Stimulated activated CD8-positive, alpha-beta memory T cell treated with anti-CD3 and anti-CD28 coated beads, Interleukin-15, amount 100 ng/mL, for 1 hour (primary cell): ENCODE results near the gene ZNF263.
"Not testable (repeated sequence)": the region's sequence is repeated elsewhere in the genome, so short reads cannot be mapped to it uniquely, and the experiment has no call there.

Experiments used
- DNase-seq: peaks from one replicate; pipeline ENCODE4 v3.0.0-alpha.2; 2020; ENCODE audit warnings: low read depth

Gene ZNF263

DNA sequence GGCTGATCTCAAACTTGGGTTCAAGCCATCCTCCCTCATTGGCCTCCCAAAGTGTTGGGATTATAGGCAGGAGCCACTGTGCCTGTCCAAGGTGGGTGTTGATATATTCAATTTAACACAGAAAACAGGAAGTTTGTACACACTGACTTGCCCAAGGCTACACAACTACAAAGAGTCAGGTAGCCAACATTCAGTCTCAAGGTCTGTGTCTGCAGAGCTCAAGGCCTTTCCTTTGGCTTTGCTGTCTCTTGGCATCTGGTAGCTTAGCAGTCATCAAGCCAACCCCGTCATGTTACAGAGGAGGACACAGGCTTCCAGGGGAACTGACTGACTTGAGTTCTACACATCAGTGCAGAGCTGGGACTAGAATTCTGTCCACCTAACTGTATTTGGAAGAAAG is 15.0 kb upstream of the ZNF263 start:
- DNase-seq = no peak

DNA sequence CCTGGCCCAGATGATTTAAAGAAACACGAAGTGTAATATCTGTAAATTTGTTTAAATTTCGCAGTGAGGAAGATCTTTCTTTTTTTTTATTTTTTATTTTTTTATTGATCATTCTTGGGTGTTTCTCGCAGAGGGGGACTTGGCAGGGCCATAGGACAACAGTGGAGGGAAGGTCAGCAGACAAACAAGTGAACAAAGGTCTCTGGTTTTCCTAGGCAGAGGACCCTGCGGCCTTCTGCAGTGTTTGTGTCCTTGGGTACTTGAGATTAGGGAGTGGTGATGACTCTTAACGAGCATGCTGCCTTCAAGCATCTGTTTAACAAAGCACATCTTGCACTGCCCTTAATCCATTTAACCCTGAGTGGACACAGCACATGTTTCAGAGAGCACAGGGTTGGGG is 12.6 kb upstream of the ZNF263 start:
- DNase-seq = not testable (repeated sequence)

DNA sequence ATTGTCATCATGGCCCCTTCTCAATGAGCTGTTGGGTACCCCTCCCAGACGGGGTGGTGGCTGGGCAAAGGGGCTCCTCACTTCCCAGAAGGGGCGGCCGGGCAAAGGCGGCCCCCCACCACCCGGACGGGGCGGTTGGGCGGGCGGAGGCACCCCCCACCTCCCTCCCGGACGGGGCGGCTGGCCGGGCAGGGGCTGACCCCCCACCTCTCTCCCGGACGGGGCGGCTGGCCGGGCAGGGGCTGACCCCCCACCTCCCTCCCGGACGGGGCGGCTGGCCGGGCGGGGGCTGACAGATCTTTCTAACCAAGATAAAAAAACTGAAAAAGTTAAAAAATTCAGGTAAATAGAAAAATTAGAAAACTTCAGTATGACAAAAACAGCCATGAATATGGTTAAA is 12.0 kb upstream of the ZNF263 start:
- not testable (repeated sequence) for DNase-seq

DNA sequence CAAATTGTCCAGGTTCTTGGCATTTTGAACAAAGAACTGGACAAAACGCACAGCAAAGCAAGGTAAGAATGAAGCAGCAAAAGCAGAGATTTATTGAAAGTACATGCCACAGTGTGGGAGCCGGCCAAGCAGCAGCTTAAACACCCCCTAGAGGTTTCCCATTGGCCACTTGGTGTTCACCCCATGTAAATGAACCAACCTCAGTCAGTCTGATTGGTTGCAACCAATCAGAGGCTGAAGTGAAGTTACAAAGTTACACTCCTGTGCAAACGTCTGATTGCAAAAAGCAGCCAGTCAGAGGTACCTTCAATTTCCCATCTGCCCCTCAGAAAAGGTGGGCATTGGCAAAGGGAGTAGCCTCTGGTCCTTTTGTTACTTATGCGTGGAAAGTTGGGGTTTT is 8.8 kb upstream of the ZNF263 start:
- DNase-seq = no peak

DNA sequence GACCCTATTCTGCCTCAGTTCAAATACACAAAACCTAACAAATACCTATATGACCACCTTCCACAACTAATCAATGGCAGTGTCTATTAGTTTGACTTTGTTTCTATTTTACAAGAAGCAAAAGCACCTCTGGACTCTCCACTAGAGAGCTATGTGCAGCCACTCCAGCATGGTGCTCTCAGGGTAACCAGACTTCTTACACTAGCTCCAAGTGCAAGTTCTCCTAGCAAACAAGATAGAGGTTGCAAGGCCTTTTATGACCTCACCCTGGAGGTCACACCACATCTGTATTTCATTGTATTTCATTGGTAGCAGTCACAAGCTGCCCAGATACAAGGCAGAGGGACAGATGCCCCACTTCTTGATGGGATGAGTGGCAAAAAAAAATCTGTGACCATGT is 8.3 kb upstream of the ZNF263 start:
- no peak for DNase-seq

DNA sequence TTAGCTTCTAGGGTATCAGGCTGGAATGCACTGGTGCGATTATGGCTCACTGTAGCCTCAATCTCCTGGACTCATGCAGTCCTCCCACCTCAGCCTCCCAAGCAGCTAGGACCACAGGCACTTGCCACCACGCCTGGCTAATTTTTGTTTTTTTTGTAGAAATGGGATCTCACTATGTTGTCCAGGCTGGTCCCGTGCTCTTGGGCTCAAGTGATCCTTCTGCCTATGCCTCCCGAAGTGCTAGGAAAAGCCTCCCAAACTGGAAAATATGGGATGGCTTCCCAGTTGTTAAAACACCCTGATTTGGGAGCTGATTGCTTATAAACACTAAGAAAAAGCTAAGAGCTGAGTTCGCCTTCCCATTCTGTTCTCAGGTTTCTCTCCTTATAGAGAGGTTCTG is 6.6 kb upstream of the ZNF263 start:
- no peak for DNase-seq

DNA sequence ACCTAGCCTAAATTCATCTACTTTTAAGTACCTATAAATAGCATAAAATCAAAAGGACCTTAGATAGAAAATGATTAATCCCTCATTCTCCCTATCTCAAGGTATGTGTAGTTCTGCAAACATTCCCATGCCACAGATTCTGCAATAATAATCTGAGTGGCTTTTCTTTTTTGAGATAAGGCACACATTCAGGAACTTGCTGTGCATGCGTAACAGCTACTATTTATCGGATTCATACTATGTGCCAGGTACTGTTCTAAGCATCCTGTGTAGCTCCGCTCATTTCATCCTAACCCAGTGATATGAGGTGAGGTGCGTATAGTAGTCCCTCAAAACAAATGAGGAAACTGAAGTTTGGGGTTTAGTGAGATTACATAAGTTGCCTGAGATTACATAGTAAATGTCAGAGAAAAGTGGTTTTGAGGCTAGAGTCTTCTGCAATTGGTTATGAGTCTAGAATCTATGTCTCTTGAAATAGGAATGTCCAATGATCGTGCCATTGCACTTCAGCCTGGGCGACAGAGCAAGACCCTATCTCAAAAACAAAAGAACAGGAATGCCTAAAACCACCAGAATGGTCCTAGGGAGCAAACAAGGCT is 2.0 kb upstream of the ZNF263 start:
- no peak for DNase-seq

DNA sequence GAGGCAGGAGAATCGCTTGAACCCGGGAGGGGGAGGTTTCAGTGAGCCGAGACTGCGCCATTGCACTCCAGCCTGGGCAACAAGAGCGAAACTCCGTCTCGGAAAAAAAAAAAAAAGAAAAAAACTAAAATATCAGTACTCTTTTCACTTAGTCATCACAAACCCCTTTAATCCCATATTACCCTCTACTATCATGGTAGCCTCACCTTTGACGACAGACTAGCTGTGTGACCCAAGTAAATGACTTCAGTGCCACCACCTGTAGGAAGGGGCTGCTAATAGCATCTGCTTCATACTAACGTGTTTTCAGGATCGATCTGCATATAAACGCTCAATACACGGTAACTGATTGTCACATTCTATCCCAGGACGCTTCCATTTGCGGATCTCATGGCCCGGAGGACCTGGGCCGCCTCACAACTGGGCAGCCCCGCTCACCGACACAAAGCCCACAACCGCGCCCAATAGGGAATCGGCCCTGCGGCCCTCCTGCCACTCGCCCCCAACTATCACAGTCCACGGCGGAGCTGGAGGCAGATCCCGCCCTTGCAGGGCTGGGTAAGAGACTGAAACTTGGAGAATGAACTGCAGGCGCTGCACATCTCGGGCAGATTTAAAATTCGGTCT is 1.1 kb upstream of the ZNF263 start:
- no peak for DNase-seq

DNA sequence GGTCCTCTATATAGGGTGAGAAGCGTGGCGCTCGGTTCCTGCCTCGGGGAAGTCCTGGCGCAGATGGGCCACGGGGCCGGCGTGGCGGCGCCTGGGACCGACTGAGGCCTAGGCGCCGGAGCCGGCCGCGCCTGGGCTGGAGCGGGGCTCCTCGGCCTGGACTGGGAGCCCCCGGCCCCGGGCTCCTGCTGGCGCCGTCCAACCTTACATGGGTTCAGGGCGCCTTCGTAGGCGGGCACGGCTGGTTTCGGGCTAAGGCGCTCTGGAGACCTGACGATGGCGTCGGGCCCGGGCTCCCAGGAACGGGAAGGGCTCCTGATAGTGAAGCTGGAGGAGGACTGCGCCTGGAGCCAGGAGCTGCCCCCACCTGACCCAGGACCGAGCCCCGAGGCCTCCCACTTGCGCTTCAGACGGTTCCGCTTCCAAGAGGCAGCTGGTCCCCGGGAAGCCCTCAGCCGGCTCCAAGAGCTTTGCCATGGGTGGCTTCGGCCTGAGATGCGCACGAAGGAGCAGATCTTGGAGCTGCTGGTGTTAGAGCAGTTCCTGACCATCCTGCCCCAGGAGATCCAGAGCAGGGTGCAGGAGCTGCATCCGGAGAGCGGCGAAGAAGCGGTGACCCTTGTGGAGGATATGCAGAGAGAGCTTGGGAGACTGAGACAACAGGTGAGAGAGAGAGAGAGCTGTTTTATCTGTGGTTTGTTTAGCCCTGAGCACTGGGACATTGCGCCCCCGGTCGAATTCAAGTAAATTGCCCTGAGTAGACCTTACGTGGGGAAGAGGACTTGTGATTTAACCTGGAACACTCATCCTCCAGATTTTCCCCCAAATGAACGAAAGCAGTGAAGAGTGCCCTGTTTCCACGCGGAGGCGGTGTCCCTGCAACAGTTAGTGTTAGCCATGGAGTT is 504 bp downstream of the ZNF263 start:
- no peak for DNase-seq

DNA sequence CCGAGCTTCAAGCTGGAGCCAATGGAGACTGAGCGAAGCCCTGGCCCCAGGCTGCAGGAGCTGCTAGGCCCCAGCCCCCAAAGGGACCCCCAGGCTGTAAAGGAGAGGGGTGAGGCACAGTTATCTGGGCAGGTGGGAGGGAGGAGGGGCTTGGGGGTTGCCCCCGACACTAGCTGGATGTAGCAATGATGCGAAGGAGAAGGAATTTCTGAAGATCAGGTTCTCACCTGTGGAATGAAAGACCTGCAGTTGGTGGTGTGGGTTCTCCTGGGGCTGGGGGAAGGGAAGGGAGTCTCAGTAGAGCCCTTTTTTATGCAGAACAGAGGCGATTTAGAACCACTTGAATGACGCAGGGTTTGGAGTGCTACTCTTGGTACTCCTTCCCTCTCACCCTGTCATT is 1.8 kb downstream of the ZNF263 start:
- DNase-seq = no peak

DNA sequence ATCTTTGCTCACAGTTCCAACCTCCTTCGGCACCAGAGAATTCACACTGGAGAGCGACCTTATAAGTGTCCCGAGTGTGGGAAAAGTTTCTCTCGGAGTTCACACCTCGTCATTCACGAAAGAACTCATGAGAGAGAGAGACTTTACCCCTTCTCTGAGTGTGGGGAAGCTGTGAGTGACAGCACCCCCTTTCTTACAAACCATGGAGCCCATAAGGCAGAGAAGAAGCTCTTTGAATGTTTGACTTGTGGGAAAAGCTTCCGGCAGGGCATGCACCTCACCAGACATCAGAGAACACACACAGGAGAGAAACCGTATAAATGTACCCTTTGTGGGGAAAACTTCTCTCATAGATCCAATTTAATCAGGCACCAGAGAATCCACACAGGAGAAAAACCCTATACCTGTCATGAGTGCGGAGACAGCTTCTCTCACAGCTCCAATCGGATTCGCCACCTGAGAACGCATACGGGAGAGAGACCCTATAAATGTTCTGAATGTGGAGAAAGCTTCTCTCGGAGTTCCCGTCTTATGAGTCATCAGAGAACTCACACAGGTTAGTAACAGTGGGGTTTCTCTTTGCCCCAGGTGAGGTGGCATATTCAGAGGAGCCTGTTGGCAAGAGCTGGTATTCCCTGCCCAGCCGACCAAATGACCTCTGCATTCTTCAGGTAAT is 6.8 kb downstream of the ZNF263 start:
- DNase-seq = no peak

DNA sequence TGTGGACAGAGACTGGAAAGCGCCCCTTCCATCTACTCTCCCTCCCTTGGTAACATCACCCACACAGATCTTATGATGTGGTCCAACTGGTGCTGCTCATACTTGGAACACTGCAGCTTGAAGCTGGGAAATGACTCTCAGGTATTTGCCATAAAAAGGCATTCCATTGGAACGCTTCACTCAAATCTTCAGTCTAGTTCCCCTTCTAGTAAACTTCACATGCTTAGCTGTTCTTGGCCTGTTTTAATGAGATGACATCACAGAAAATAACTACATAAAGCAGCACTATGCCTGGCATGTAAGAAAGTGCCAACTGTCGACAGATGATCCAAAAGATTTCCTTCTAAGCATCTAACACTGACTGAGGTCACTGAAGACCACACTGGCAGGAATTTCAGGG is 9.3 kb downstream of the ZNF263 start:
- DNase-seq = no peak

DNA sequence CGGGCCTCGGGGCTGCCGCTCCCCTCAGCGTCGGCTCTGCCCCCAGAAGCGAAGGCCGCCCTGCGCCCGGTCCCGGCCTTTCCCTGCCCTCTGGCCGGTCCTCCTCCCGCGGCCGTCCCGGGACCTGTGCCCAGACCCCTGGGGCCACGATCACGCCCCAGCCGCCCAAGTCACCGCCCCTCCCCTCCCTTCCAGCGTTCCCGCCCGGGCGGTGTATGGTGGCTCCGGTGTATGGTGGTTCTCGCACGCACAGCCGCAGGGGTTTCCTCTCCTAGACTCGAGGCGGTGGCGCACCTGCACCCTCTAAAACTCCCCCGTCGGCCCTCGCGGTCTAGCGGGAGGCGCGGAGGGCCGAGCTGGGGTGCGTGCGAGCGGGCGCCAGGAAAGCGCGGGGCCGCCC is 11.9 kb downstream of the ZNF263 start:
- no peak for DNase-seq

DNA sequence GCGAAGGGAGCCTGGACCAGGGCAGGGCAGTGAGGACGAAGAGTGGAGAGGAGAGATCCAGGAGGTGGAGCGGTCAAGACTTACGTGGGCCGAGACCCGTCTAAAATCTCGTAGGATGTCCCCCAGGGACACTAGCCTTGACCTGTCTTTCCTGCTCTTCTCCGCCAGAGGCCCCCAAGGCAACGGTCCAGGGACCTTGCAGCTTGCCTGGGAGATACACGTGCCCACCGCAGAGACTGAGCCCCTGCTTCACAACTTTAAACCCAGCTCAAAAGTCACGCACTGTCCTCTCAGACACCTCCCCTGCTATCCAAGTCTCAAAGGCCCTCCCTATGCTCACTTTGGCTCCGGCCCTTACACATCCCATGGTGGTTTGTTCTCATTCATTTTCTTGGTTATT is 12.5 kb downstream of the ZNF263 start:
- DNase-seq = no peak

DNA sequence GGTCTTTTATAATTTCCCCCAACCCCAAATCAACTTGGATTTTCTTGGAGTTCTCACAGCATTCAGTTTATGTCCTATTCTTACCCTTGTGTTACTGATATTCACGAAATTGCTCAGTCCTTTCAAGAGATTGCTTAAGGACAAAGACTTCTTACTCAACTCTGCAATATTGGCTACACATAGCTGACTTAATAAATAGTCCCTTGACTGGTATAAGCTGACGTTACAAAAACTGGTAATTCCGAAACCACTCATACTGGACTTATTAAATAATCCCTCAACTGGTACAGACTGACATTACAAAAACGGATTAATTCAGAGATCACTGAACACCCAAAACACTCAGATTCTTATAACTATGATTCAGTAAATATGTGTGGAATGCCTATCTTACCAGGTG is 21.1 kb downstream of the ZNF263 start:
- no peak for DNase-seq

DNA sequence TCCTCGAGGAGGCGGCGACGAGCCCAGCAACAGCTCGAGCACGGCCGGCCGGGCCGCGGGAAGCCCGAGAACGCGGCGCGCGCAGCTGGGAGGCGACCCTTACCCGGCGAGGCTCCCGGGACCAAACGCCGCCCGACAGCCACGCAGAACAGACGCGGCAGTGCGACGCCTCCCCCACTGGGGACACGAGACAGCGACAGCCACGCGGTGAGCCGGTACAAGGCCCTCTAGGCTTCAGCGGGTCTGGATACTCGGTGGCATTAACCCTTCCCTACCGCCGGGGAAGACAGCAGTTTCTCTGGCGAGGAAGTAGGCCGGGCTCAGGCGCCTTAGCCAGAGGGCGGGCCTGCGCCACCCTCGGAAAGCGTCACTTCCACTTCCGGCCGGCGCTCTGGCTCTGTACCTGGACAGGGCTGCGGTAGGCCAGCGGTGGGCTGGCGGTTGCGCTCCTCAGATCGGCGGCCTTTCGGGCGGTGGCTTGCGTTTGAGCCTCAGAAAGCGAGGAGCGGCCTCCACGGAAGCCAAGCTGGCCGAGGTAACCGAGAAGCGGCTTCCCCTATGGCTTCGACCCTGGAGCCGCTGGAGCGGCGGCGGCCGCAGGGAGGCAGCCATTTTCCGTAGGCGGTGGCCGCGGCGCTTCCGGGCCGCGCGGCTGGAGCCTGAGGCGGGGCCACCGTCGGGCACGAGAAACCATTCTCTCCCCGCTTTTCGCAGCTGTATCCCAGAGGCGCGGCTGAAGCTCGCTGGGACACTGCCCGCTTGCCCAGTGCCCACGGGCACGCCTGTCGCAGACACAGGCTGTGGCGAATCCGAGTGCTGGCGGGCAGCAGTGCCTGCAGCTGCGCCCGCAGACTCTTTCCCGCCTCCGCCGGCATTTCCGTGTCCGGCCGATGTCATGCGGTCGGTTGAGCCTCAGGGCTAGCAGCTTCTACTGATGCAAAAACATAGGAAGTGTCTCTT is 22.1 kb downstream of the ZNF263 start, which contains the start of the genes TIGD7 and ZNF75A:
TSS of gene TIGD7 (minus strand) at position 322 of the 960 bp plus-strand sequence. CDS start 4,816 bp downstream, outside the sequence.
TSS of gene ZNF75A (plus strand) at position 389 of the 960 bp plus-strand sequence. CDS start 2,932 bp downstream, outside the sequence.
- DNase-seq = peak; percentile 51

DNA sequence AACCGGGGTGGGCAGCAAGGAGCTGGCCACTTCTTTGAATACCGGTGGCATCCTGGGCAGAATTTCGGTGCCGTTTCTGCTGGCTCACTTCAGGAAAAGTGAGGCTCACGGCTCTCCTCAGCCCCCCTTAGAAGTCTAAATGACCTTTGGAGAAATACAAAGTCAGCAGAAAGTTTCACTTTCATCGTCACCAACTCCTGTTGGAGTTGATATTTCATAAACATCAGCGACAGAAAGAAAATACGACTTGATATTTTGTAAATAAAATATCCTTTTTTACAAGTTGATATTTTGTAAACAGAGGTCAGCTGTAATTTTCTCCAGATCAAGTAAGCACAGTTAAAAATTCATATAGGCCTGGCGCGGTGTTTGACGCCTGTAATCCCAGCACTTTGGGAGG is 22.8 kb downstream of the ZNF263 start:
- DNase-seq = no peak

DNA sequence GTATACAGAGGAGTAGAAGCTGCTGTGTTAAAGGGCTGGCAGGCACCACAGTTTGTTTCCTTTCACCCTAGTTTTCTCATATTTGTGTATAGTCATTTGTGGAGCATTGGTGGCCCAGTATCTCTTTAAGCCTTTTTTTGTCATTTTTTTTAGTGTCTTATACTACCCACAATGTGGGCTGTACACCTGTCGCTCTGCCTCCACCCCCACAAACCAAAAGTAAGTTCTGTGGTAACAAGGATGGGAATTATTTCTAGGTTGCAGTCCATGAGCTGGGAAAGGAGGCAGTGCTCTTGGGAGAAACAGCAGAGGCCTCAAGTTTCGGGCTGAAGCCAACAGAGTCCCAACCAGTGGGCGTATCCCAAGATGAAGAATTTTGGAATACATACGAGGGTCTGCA is 28.2 kb downstream of the ZNF263 start:
- DNase-seq = no peak

DNA sequence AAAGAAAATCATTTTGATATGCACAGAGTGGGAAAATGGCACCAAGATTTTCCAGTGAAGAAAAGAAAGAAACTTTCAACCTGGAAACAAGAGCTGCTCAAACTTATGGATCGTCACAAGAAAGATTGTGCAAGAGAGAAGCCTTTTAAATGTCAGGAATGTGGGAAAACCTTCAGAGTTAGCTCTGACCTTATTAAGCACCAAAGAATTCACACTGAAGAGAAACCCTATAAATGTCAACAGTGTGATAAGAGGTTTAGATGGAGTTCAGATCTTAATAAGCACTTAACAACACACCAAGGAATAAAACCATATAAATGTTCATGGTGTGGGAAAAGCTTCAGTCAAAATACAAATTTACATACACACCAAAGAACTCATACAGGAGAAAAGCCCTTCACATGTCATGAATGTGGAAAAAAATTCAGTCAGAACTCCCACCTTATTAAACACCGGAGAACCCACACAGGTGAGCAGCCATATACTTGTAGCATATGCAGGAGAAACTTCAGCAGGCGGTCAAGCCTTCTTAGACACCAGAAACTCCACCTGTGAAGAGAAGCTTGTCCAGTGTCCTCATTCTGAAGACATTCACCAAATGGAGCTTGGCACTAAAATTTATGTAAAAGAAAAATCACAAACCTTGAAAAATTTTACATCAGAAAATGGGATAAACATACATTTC is 34.2 kb downstream of the ZNF263 start:
- DNase-seq = no peak

DNA sequence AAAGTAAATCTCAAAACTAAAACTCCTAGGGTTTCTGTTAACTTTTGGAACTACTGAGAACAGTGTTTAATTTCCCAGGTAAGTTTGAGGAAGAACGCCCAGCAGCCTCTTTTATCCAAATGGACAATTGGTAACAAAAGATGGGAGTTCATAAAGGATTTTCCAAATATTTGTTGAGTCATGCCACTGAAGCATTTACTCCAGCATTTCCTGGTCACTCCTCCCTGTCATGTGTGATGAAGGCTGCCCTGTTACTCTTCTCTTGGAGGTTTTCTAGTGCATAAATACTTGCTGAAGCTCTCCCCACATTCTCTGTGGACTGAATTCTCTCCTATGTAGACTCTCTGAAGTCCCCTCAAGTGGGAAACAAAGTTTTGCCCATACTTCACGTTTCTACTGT is 38.5 kb downstream of the ZNF263 start:
- no peak for DNase-seq

DNA sequence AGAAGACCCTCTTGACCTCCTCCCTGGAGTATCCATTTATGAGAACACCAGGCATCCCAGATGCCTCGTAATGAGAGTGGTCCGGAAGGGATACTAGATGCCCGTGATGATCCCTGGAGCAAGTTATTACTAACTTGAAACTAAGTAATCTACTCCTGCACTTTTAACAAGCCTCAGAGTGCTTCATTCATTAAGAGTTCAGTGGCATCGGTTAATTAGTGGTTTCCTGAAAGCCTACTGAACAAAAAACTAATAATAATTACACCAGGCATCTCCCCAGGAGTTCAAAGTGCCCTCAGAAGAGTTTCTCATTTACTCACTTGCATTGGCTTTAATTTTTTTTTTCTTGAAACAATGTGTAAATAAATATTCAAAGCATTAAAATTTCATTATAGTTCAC is 44.2 kb downstream of the ZNF263 start:
- DNase-seq = no peak
